HEK293 (cell line): ENCODE data around the gene KLHL18.

ENCODE experiments used
- CTCF ChIA-PET: fragments of 350-600 bp; formaldehyde crosslinking; extraction: SDS; loops from one replicate; lab custom pipeline; 2021; ENCODE audit warnings: antibody characterized with exemption; lab: Yijun Ruan, JAX
- POLR2A ChIA-PET: fragments of 300-600 bp; formaldehyde crosslinking; extraction: SDS; loops from one replicate; lab custom pipeline; 2020; ENCODE audit warnings: antibody characterized with exemption, inconsistent platforms; lab: Yijun Ruan, JAX
- H3K27ac ChIP-seq: fragments of 200-500 bp; sonication (Bioruptor generic); 2 replicates; pipeline ENCODE4 v1.5.1; 2014; ENCODE audit warnings: low read depth, low read length, control low read depth, inconsistent platforms; ENCODE audit errors: extremely low read depth
- H3K36me3 ChIP-seq, 2 experiments: fragments of 200-500 bp in 1 of 2; sonication (Bioruptor generic) in 1 of 2; 1 replicate in 1 of 2; 2 replicates in 1 of 2; pipeline ENCODE4 v1.5.1; 2014 to 2017; ENCODE audit warnings: inconsistent platforms in 2 of 2, low read length in 2 of 2; ENCODE audit not compliant: control insufficient read depth in 2 of 2, insufficient read depth in 1 of 2
- H3K4me1 ChIP-seq: fragments of 200-500 bp; sonication (Bioruptor generic); 2 replicates; pipeline ENCODE4 v1.5.1; 2014; ENCODE audit warnings: mild to moderate bottlenecking, low read length, inconsistent platforms; ENCODE audit not compliant: control insufficient read depth, insufficient read depth
- H3K4me3 ChIP-seq: 2 replicates; pipeline ENCODE4 v1.5.1; 2011; ENCODE audit warnings: low read depth, mild to moderate bottlenecking, control low read depth, low read length, moderate library complexity
- H3K9me3 ChIP-seq: fragments of 200-500 bp; sonication (Bioruptor generic); 2 replicates; pipeline ENCODE4 v1.5.1; 2014; ENCODE audit warnings: low read depth, low read length, inconsistent platforms; ENCODE audit not compliant: control insufficient read depth, insufficient read depth
- IKZF3 ChIP-seq: fragments of 450-650 bp; IDR thresholded peaks from 2 replicates; pipeline ENCODE4 v1.5.0; 2018; ENCODE audit warnings: missing biosample characterization, mild to moderate bottlenecking, missing genetic modification characterization, moderate library complexity
- KLF16 ChIP-seq: fragments of 450-650 bp; formaldehyde crosslinking; IDR thresholded peaks from 2 replicates; pipeline ENCODE4 v1.5.1; 2017; ENCODE audit warnings: missing biosample characterization, missing genetic modification characterization
- PATZ1 ChIP-seq: fragments of 450-650 bp; formaldehyde crosslinking; IDR thresholded peaks from 2 replicates; pipeline ENCODE4 v1.5.1; 2016; ENCODE audit warnings: missing biosample characterization, missing genetic modification characterization
- REST ChIP-seq: fragments of 450-650 bp; formaldehyde crosslinking; IDR thresholded peaks from 2 replicates; pipeline ENCODE4 v1.5.1; 2016; ENCODE audit warnings: missing biosample characterization, missing genetic modification characterization
- SCRT1 ChIP-seq: fragments of 450-650 bp; formaldehyde crosslinking; IDR thresholded peaks from 2 replicates; pipeline ENCODE4 v1.5.1; 2016; ENCODE audit warnings: missing biosample characterization, missing genetic modification characterization, borderline replicate concordance
- ZBTB17 ChIP-seq: fragments of 450-650 bp; formaldehyde crosslinking; IDR thresholded peaks from 2 replicates; pipeline ENCODE4 v1.5.1; 2016; ENCODE audit warnings: missing biosample characterization, missing genetic modification characterization
- ZBTB20 ChIP-seq: fragments of 450-650 bp; formaldehyde crosslinking; IDR thresholded peaks from 2 replicates; pipeline ENCODE4 v1.5.1; 2016; ENCODE audit warnings: missing biosample characterization, missing genetic modification characterization
- ZFHX2 ChIP-seq: fragments of 450-650 bp; formaldehyde crosslinking; conservative IDR thresholded peaks from 2 replicates; pipeline ENCODE4 v1.5.1; 2016; ENCODE audit warnings: missing biosample characterization, missing genetic modification characterization
- ZFP37 ChIP-seq: fragments of 450-650 bp; formaldehyde crosslinking; IDR thresholded peaks from 2 replicates; pipeline ENCODE4 v1.5.1; 2016; ENCODE audit warnings: missing biosample characterization, missing genetic modification characterization
- ZFP41 ChIP-seq: fragments of 450-650 bp; formaldehyde crosslinking; IDR thresholded peaks from 2 replicates; pipeline ENCODE4 v1.5.1; 2016; ENCODE audit warnings: missing biosample characterization, missing genetic modification characterization, borderline replicate concordance
- ZNF114 ChIP-seq: fragments of 450-650 bp; formaldehyde crosslinking; IDR thresholded peaks from 2 replicates; pipeline ENCODE4 v1.5.0; 2017; ENCODE audit warnings: missing biosample characterization, missing genetic modification characterization
- ZNF140 ChIP-seq: fragments of 450-650 bp; formaldehyde crosslinking; IDR thresholded peaks from 2 replicates; pipeline ENCODE4 v1.5.1; 2016; ENCODE audit warnings: missing biosample characterization, missing genetic modification characterization
- ZNF175 ChIP-seq: fragments of 450-650 bp; formaldehyde crosslinking; IDR thresholded peaks from 2 replicates; pipeline ENCODE4 v1.5.1; 2016; ENCODE audit warnings: missing biosample characterization, missing genetic modification characterization
- ZNF2 ChIP-seq: fragments of 450-650 bp; formaldehyde crosslinking; IDR thresholded peaks from 2 replicates; pipeline ENCODE4 v1.5.1; 2016; ENCODE audit warnings: missing biosample characterization, missing genetic modification characterization
- ZNF394 ChIP-seq: fragments of 450-650 bp; formaldehyde crosslinking; IDR thresholded peaks from 2 replicates; pipeline ENCODE4 v1.5.1; 2016; ENCODE audit warnings: missing biosample characterization, missing genetic modification characterization, mild to moderate bottlenecking, moderate library complexity, borderline replicate concordance
- ZNF521 ChIP-seq: fragments of 450-650 bp; formaldehyde crosslinking; IDR thresholded peaks from 2 replicates; pipeline ENCODE4 v1.5.1; 2017; ENCODE audit warnings: missing biosample characterization, mild to moderate bottlenecking, missing genetic modification characterization
- ZNF529 ChIP-seq: fragments of 450-650 bp; formaldehyde crosslinking; IDR thresholded peaks from 2 replicates; pipeline ENCODE4 v1.5.1; 2017; ENCODE audit warnings: missing genetic modification characterization, missing biosample characterization; ENCODE audit not compliant: insufficient replicate concordance
- ZNF561 ChIP-seq: fragments of 450-650 bp; IDR thresholded peaks from 2 replicates; pipeline ENCODE4 v1.5.1; 2018; ENCODE audit warnings: missing biosample characterization, missing genetic modification characterization, borderline replicate concordance
- ZNF610 ChIP-seq: fragments of 450-650 bp; formaldehyde crosslinking; IDR thresholded peaks from 2 replicates; pipeline ENCODE4 v1.5.1; 2016; ENCODE audit warnings: missing biosample characterization, missing genetic modification characterization, borderline replicate concordance
- ZNF747 ChIP-seq: fragments of 450-650 bp; formaldehyde crosslinking; IDR thresholded peaks from 2 replicates; pipeline ENCODE4 v1.5.1; 2016; ENCODE audit warnings: missing biosample characterization, missing genetic modification characterization
- ZNF76 ChIP-seq: fragments of 450-650 bp; formaldehyde crosslinking; IDR thresholded peaks from 2 replicates; pipeline ENCODE4; 2016; ENCODE audit warnings: low read depth, missing biosample characterization, missing genetic modification characterization, borderline replicate concordance
- ZSCAN23 ChIP-seq: fragments of 450-650 bp; formaldehyde crosslinking; IDR thresholded peaks from 2 replicates; pipeline ENCODE4 v1.5.1; 2016; ENCODE audit warnings: missing biosample characterization, missing genetic modification characterization
- ZSCAN30 ChIP-seq: fragments of 450-650 bp; IDR thresholded peaks from 2 replicates; pipeline ENCODE4 v1.5.1; 2018; ENCODE audit warnings: missing biosample characterization, mild to moderate bottlenecking, missing genetic modification characterization, moderate library complexity
- TF ChIP-seq, protein P1 (sequence below): fragments of 450-650 bp; formaldehyde crosslinking; IDR thresholded peaks from 2 replicates; pipeline ENCODE4; 2016; ENCODE audit warnings: missing biosample characterization, missing genetic modification characterization
- TF ChIP-seq, protein P2 (sequence below): fragments of 450-650 bp; formaldehyde crosslinking; IDR thresholded peaks from 2 replicates; pipeline ENCODE4 v1.5.1; 2016; ENCODE audit warnings: missing biosample characterization, missing genetic modification characterization, low read depth

The KLHL18 gene

GRCh38 chr3:47380026-47380600, 97.4 kb downstream of the KLHL18 start (continued):
- TF ChIP-seq REST (tag by site-specific recombination) (0 out of 2 replicates have a peak, but pooled peaks have one; percentile 27), SCRT1 (tag by site-specific recombination) (peak; percentile 84; the same call in 1 of the 2 replicates), ZNF140 (tag by site-specific recombination) (no peak), ZNF114 (no peak), ZNF394 (tag by site-specific recombination) (0 out of 2 replicates have a peak, but pooled peaks have one; percentile 94), ZNF2 (tag by site-specific recombination) (peak; percentile 49), PATZ1 (tag by site-specific recombination) (peak; percentile 14; the same call in 1 of the 2 replicates)
- TF ChIP-seq, protein P1, sequence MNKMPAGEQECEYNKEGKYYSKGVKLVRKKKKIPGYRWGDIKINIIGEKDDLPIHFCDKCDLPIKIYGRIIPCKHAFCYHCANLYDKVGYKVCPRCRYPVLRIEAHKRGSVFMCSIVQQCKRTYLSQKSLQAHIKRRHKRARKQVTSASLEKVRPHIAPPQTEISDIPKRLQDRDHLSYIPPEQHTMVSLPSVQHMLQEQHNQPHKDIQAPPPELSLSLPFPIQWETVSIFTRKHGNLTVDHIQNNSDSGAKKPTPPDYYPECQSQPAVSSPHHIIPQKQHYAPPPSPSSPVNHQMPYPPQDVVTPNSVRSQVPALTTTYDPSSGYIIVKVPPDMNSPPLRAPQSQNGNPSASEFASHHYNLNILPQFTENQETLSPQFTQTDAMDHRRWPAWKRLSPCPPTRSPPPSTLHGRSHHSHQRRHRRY (tag by site-specific recombination): no peak

DNA sequence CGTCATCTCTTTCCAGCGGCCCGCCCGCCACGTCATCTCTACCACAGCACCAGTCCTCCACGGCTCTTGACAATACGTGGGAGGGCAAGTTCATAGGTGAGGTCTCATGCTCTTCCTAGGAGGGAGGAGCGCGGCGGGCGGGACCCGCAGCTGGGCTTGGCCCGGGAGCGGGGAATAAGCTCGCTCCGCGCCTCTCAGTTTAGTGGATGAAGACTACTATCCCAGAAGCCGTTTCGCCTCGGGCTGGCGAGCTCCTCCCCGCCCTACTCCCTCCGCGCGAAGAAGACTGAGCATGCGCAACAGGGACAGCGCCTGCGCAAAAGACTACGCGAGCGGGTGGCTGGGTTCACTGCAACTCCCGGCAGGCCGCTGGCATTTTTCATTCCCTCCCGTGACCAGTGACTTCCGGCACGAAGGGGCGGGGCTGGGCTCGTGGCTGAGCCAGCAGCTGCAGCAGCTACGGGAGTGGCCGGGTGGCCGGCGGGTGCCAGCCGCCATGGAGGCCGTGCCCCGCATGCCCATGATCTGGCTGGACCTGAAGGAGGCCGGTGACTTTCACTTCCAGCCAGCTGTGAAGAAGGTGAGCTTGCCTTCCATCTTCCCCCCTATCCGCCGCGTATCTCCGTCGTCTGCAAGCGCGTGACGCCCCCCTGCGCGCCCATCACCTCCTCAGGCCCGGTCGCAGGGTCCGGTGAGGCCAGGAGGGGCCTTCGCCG, 98.0 kb downstream of the KLHL18 start, which contains the start of gene PTPN23:
PTPN23 (plus strand) TSS at position 421 of the 716 bp plus-strand sequence; CDS start at position 497, 76 bp downstream.
- CTCF ChIA-PET: interaction anchor here (0.6 kb wide), 1 partner anchor 493 kb away, joined by 3 read pairs; no protein-coding TSS in a partner anchor
- POLR2A ChIA-PET: interaction anchor here (0.6 to 1.4 kb wide), 13 partner anchors 9 to 535 kb away, joined by 3 to 13 read pairs (median 3); no protein-coding TSS in a partner anchor
- no peaks in the 10 kb centered on the region for H3K9me3 ChIP-seq
- TF ChIP-seq KLF16 (tag by site-specific recombination): 0 out of 2 replicates have a peak, but pooled peaks have one; percentile 79
- peak; percentile 95 for TF ChIP-seq ZNF76 (tag by site-specific recombination)
- no peak for TF ChIP-seq ZNF747 (tag by site-specific recombination)
- no peak for TF ChIP-seq ZFP41
- peak; percentile 62 for TF ChIP-seq ZFHX2 (tag by site-specific recombination)
- peak; percentile 80; the same call in 1 of the 2 replicates for TF ChIP-seq ZFP37
- peak; percentile 75 for TF ChIP-seq IKZF3 (tag by site-specific recombination)
- TF ChIP-seq ZNF610 (tag by site-specific recombination): peak; percentile 74; the same call in 1 of the 2 replicates
- TF ChIP-seq ZBTB17: no peak
- TF ChIP-seq, protein P2, sequence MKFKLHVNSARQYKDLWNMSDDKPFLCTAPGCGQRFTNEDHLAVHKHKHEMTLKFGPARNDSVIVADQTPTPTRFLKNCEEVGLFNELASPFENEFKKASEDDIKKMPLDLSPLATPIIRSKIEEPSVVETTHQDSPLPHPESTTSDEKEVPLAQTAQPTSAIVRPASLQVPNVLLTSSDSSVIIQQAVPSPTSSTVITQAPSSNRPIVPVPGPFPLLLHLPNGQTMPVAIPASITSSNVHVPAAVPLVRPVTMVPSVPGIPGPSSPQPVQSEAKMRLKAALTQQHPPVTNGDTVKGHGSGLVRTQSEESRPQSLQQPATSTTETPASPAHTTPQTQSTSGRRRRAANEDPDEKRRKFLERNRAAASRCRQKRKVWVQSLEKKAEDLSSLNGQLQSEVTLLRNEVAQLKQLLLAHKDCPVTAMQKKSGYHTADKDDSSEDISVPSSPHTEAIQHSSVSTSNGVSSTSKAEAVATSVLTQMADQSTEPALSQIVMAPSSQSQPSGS (tag by site-specific recombination): peak; percentile 45; the same call in 1 of the 2 replicates
- TF ChIP-seq ZNF175 (tag by site-specific recombination): no peak
- TF ChIP-seq ZSCAN23 (tag by site-specific recombination): peak; percentile 77
- no peak for TF ChIP-seq ZNF521 (tag by site-specific recombination)
- no peak for TF ChIP-seq ZNF529 (tag by site-specific recombination)
- peak; percentile 91 for TF ChIP-seq ZBTB20 (tag by site-specific recombination)
- TF ChIP-seq, protein P1 (tag by site-specific recombination): no peak
- peak; percentile 44; the same call in 1 of the 2 replicates for TF ChIP-seq ZNF561
- TF ChIP-seq ZSCAN30 (tag by site-specific recombination): peak; percentile 66

More for the DNA sequence above, 98.0 kb downstream of the KLHL18 start, which contains the start of gene PTPN23:
- H3K36me3 ChIP-seq: peaks cover 0 to 6% of the 10 kb centered on the region in 2 experiments; a peak in 1 of 3 replicates
- peak within 1 kb of the TSS; percentile 76 for H3K27ac ChIP-seq
- H3K4me1 ChIP-seq: no peaks in the 10 kb centered on the region
- peak within 1 kb of the TSS; percentile 95 for H3K4me3 ChIP-seq
